H1 (cell line): ENCODE measurements around the gene KLHL34.

ENCODE experiments used
- CEBPB ChIP-seq: IDR thresholded peaks from 2 replicates; pipeline ENCODE4 v1.6.1; 2012; ENCODE audit warnings: low read depth, low read length
- EZH2 ChIP-seq: fragments of 200-600 bp; sonication (generic); IDR thresholded peaks from 2 replicates; pipeline ENCODE4 v1.7.1; 2012; ENCODE audit warnings: low read depth, mild to moderate bottlenecking, moderate library complexity, low read length, inconsistent platforms; ENCODE audit not compliant: severe bottlenecking
- GABPA ChIP-seq: IDR thresholded peaks from 2 replicates; pipeline ENCODE4 v1.6.1; 2011; ENCODE audit warnings: mild to moderate bottlenecking, low read length, moderate library complexity, borderline replicate concordance; ENCODE audit not compliant: insufficient read depth
- POLR2A ChIP-seq, 2 experiments: IDR thresholded peaks; 1 replicate in 1 of 2; 2 replicates in 1 of 2; pipeline ENCODE4 v1.6.1; 2011; ENCODE audit warnings: low read depth in 2 of 2, low read length in 2 of 2, mild to moderate bottlenecking in 2 of 2; ENCODE audit errors: control extremely low read depth in 1 of 2
- TAF1 ChIP-seq: IDR thresholded peaks from 2 replicates; pipeline ENCODE4 v1.6.1; 2011; ENCODE audit warnings: mild to moderate bottlenecking, low read depth, low read length
- TEAD4 ChIP-seq: IDR thresholded peaks from 2 replicates; pipeline ENCODE4 v1.6.1; 2012; ENCODE audit warnings: low read depth, low read length, inconsistent platforms, mixed read lengths
- YY1 ChIP-seq: IDR thresholded peaks from 2 replicates; pipeline ENCODE4 v1.6.1; 2011; ENCODE audit warnings: low read depth, mild to moderate bottlenecking, low read length
- TF ChIP-seq, protein P1 (sequence below), 3 experiments: IDR thresholded peaks; 1 replicate in 2 of 3; 2 replicates in 1 of 3; pipeline versions ENCODE4 v1.5.1 to v1.6.1; 2011; ENCODE audit warnings: low read length in 3 of 3, mild to moderate bottlenecking in 3 of 3, inconsistent platforms in 2 of 3, low read depth in 1 of 3, moderate library complexity in 1 of 3; ENCODE audit not compliant: insufficient read depth in 1 of 3; ENCODE audit errors: control extremely low read depth in 1 of 3
- TF ChIP-seq, protein P2 (sequence below): IDR thresholded peaks from 2 replicates; pipeline ENCODE4 v1.6.1; 2011; ENCODE audit warnings: low read length, improper control_type of control experiment

DNA sequence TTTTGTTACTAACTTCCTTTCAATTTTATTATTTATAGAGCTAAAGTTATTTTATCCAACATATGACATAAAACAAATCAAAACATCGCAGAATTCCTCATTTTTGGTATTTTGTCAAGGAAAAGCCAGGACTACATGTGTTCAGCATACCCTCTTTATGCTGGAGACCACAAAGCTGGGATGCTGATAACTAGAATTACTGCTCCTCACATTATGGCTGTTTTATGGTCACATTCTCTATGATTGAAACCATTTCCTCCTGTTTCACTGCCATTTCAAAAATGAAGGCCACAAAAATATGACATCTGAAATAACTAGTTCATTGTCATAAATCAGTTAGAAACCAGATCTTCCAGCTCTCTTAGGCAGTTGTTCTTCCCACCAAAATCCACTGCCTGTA, 41.7 kb downstream of the KLHL34 start:
- TF ChIP-seq EZH2 (no peak), CEBPB (no peak), YY1 (no peak), POLR2A (IDR thresholded peaks at IDR 0.05; ENCODE audit: control extremely low read depth in 1 of 2, low read depth in 2 of 2, low read length in 2 of 2) (no peak), GABPA (no peak), TEAD4 (no peak), TAF1 (no peak)
- TF ChIP-seq, protein P1, sequence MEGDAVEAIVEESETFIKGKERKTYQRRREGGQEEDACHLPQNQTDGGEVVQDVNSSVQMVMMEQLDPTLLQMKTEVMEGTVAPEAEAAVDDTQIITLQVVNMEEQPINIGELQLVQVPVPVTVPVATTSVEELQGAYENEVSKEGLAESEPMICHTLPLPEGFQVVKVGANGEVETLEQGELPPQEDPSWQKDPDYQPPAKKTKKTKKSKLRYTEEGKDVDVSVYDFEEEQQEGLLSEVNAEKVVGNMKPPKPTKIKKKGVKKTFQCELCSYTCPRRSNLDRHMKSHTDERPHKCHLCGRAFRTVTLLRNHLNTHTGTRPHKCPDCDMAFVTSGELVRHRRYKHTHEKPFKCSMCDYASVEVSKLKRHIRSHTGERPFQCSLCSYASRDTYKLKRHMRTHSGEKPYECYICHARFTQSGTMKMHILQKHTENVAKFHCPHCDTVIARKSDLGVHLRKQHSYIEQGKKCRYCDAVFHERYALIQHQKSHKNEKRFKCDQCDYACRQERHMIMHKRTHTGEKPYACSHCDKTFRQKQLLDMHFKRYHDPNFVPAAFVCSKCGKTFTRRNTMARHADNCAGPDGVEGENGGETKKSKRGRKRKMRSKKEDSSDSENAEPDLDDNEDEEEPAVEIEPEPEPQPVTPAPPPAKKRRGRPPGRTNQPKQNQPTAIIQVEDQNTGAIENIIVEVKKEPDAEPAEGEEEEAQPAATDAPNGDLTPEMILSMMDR (IDR thresholded peaks at IDR 0.05; ENCODE audit: control extremely low read depth in 1 of 3, insufficient read depth in 1 of 3, low read depth in 1 of 3, low read length in 3 of 3): no peak
- TF ChIP-seq, protein P2, sequence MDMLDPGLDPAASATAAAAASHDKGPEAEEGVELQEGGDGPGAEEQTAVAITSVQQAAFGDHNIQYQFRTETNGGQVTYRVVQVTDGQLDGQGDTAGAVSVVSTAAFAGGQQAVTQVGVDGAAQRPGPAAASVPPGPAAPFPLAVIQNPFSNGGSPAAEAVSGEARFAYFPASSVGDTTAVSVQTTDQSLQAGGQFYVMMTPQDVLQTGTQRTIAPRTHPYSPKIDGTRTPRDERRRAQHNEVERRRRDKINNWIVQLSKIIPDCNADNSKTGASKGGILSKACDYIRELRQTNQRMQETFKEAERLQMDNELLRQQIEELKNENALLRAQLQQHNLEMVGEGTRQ: no peak
